K562 treated with DMSO at 1 percent for 24 hours (cell line): ENCODE measurements around the gene SART1. TPM values are rescaled to one million over a fixed set of nuclear protein-coding genes. Genes with fewer than 3 reads are reported as not detected.

Experiments used
- total RNA-seq: library from RNA; unstranded; fragments of 300-600 nt; gene quantifications from 2 replicates; pipeline ENCODE4 v1.2.3, GENCODE V29; 2022; ENCODE audit warnings: low read depth; ENCODE audit not compliant: insufficient read depth

SART1 gene, protein sequence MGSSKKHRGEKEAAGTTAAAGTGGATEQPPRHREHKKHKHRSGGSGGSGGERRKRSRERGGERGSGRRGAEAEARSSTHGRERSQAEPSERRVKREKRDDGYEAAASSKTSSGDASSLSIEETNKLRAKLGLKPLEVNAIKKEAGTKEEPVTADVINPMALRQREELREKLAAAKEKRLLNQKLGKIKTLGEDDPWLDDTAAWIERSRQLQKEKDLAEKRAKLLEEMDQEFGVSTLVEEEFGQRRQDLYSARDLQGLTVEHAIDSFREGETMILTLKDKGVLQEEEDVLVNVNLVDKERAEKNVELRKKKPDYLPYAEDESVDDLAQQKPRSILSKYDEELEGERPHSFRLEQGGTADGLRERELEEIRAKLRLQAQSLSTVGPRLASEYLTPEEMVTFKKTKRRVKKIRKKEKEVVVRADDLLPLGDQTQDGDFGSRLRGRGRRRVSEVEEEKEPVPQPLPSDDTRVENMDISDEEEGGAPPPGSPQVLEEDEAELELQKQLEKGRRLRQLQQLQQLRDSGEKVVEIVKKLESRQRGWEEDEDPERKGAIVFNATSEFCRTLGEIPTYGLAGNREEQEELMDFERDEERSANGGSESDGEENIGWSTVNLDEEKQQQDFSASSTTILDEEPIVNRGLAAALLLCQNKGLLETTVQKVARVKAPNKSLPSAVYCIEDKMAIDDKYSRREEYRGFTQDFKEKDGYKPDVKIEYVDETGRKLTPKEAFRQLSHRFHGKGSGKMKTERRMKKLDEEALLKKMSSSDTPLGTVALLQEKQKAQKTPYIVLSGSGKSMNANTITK
- total RNA-seq: 78.9 and 80.3 TPM in 2 replicates

DNA sequence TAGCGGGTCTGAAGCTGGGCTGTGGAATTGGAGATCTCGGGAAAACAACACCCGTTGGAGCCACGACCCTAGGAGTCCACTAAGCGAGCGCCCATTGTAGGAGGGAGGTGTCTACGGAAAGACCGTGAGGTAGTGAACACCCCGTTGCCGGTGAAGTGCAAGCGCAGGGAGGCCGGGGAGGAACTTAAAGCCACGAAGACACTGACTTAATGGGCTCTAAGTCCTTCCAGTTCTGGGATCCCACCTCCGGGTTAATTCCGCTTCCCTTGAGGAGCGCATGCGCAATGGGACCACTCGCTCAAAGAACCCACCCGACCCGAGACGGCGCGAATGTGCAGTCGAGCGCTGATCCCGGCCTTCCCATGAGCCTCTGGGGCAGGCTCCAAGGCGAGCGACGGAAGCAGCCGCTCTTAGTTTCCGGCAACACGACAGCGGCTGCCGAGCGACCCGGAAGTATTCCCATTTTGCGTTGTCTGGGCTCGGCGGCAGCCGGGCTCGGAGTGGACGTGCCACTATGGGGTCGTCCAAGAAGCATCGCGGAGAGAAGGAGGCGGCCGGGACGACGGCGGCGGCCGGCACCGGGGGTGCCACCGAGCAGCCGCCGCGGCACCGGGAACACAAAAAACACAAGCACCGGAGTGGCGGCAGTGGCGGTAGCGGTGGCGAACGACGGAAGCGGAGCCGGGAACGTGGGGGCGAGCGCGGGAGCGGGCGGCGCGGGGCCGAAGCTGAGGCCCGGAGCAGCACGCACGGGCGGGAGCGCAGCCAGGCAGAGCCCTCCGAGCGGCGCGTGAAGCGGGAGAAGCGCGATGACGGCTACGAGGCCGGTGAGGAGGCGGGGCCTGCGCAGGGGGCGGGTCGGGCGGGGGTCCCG lies at the start of gene SART1:
TSS of gene SART1 (plus strand) at position 468 of the 874 bp plus-strand sequence. CDS start at position 515, 47 bp downstream.

DNA sequence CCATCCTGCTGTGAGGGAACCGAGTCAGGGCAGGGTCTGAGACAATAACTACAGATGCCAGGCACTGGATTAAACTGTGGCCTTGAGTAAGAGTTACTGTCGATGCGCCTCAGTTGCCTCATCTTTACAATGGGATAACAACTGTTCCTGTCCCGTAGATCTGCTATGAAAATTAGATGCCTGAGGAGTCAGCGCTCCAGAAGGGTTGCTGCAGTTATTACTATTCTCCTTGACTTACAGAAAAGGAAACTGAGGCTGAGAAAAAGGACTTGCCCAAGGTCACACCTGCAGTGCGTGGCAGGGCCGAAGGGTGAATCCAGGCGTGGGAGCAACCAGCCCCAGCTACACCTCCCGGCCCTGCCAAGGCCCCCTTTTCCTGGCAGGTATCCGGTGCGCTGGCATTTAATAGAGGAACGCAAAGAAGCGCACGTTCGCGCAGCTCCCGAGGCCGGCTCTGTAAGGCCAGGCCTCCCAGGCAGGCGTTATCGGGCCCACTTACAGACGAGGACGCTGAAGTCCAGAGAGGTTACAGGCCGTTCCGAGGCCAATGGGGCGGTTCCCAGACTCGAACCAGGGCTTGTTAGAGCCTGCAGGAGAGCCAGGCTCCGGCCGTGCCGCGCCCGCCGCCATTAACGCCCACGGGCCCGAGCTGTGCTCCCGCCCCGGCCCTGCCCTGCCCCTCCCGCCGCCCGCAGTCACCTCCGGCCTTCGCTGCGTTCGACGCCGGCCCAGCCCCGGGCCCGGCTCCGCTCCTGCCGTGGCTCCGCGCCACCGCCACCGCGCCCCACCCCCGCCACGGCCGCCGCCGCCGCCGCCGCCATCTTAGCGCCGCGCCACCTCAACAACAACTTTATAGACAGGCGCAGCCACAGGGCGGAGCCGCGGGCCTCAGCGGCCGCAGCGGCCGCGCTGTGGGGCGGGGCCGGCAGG lies 43.1 kb upstream of the SART1 start, which contains the start of gene C11orf68:
TSS of gene C11orf68 (minus strand) at position 852 of the 930 bp plus-strand sequence. CDS start at position 821, 31 bp downstream.

DNA sequence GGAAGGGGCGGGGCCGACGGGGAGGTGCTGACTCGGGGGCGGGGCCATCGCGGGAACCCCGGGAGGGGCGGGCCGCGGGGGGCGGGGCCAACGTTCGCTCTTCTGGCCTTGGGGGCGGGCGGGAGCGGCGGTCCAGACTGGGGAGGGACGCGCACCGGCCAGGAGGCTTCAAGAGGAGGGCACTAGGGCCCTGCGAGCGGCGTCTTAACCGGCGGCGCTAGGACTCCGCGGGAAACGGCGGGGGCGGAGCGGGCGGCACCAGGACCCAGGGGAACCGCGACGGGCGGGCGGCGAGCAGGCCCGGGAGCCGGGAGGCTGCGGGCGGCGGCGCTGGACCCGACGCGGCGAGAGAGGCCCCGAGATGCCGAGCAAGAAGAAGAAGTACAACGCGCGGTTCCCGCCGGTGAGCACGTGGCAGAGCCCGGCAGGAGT lies 42.4 kb upstream of the SART1 start, which contains the start of gene DRAP1:
TSS of gene DRAP1 (plus strand) at position 286 of the 432 bp plus-strand sequence. CDS start at position 362, 76 bp downstream.

DNA sequence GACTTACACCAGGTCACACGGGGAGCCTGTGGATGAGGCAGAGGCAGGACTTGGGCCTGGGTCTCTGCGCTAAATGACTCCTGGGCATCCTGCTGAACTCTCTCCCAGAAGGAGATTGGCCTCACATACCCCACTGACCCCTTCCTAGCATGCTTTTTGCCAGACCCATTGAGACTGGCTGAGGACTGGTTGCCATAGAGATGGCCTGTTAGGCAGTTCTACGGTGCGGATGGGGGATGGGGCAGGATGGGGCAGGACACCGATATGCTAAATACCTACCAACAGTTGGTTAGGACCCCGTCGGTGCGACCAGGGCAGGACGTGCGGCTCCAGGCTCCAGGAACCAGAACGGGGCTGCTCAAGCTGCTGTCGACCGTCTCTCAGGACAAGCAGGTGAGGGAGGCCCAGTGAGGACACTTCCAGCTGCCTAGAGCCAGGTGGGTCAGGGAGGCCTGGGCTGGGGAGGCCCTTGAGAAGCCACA lies 16.1 kb upstream of the SART1 start, which contains the start of gene TSGA10IP:
TSS of gene TSGA10IP (plus strand) at position 51 of the 482 bp plus-strand sequence. CDS start at position 247, 196 bp downstream.

DNA sequence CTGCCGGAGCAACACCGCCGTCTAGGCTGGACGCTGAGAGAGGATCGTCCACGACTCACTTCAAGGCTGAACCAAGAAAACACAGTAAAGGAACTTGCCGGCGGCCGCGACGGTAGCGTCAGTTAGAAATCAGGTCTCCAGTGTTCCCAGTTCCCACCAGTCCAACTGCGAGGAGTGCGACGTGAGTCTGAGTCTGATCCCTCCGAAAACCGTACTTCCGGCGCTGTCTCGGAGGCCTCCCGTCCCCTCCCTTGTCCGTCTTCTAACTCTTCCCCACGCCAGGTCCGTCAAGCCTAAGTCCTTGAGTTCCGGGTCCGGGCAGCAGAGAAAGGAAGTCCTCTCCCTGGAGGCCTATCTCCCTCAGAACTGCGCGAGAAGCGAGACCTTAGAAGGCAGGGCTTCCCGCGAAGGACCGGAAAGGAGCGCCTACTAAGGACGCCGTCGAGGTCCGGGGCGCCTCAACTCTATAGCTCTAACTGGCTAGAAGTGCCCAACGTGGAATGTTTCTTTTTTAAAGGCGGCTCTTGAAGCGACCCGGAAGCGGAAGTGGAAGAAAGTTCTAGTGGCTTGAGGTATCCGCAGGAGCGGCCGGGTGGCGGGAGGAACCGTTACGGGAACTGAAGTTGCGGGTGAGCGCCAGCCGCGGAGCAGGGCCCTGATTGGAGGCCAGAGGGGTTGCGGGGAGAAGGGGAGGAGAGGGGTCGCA lies 40.6 kb downstream of the SART1 start, which contains the start of the genes BANF1 and EIF1AD:
TSS of gene BANF1 (plus strand) at position 562 of the 706 bp plus-strand sequence. CDS start 748 bp downstream, outside the sequence.
TSS of gene EIF1AD (minus strand) at position 216 of the 706 bp plus-strand sequence. CDS start 1,768 bp downstream, outside the sequence.

DNA sequence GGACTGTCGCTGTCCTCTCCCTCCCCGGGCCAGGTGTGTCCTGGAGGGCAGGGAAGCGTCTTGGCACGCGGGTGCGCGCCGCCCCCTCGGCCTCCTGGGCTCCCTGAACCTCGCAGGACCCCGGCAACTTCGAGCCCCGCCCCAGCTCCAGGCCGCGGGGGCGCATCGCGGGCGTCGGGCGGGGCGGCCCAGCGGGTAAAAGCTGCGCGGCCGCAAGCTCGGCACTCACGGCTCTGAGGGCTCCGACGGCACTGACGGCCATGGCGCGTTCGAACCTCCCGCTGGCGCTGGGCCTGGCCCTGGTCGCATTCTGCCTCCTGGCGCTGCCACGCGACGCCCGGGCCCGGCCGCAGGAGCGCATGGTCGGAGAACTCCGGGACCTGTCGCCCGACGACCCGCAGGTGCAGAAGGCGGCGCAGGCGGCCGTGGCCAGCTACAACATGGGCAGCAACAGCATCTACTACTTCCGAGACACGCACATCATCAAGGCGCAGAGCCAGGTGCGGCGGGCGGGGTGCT lies 50.3 kb downstream of the SART1 start, which contains the start of gene CST6:
TSS of gene CST6 (plus strand) at position 224 of the 519 bp plus-strand sequence. CDS start at position 261, 37 bp downstream.

DNA sequence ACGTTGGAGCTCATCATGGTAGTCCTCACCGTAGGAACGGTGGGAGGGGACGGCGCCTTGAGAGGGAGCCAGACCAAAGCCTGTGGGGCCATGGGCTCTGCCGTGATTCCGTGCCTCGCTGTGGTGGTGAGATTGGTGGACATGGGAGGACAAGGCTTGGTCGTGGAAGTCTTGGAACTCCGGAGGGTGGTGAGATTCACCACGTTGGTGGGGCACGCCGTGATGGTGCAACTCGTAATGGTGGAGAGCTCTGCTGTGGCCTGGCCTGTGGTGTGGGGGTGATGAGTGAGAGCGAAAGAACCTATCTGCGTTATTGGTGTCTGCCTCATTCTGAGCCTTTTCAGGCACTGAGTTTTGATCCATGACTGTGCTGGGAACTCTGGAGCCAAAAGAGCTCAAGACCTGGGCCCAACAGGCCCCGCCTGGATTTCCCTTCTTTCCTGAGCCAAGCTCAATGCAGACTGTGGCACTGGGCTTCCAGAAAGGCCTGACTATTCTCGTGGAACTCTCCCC lies 64.5 kb downstream of the SART1 start, which contains the start of gene CATSPER1:
TSS of gene CATSPER1 (minus strand) at position 463 of the 513 bp plus-strand sequence. CDS start at position 363, 100 bp downstream.

Other genes with a start within 250 kb of the SART1 start
- 50.5 and 58.6 TPM in 2 replicates for gene KAT5, start 249.5 kb upstream of the SART1 start, total RNA-seq
- gene RNASEH2C, start 240.9 kb upstream of the SART1 start, total RNA-seq: 50.7 and 64.2 TPM in 2 replicates
- 43.7 and 44.6 TPM in 2 replicates for gene AP5B1, start 180.8 kb upstream of the SART1 start, total RNA-seq
- not detected in 2 replicates for gene OVOL1, start 174.7 kb upstream of the SART1 start, total RNA-seq
- not detected in 2 replicates for gene SNX32, start 127.8 kb upstream of the SART1 start, total RNA-seq
- gene CFL1, start 103.6 kb upstream of the SART1 start, total RNA-seq: 749 and 768 TPM in 2 replicates
- 72.4 and 88.2 TPM in 2 replicates for gene MUS81, start 101.3 kb upstream of the SART1 start, total RNA-seq
- 0.50 and 1.1 TPM in 2 replicates for gene EFEMP2, start 88.9 kb upstream of the SART1 start, total RNA-seq
- gene CTSW, start 81.9 kb upstream of the SART1 start, total RNA-seq: not detected in 2 replicates
- 68.1 and 94.2 TPM in 2 replicates for gene FIBP, start 73.3 kb upstream of the SART1 start, total RNA-seq
- 76.5 and 77.6 TPM in 2 replicates for gene CCDC85B, start 71.1 kb upstream of the SART1 start, total RNA-seq
- 5.8 and 9.9 TPM in 2 replicates for gene FOSL1, start 61.3 kb upstream of the SART1 start, total RNA-seq
- 62.0 and 63.2 TPM in 2 replicates for gene C11orf68, start 42.7 kb upstream of the SART1 start, total RNA-seq
- gene DRAP1, start 42.3 kb upstream of the SART1 start, total RNA-seq: 163 and 177 TPM in 2 replicates
- gene TSGA10IP, start 16.3 kb upstream of the SART1 start, total RNA-seq: not detected in 2 replicates
- gene EIF1AD, start 40.4 kb downstream of the SART1 start, total RNA-seq: 37.4 and 39.1 TPM in 2 replicates
- gene BANF1, start 40.8 kb downstream of the SART1 start, total RNA-seq: 187 and 191 TPM in 2 replicates
- not detected in 2 replicates for gene CST6, start 50.3 kb downstream of the SART1 start, total RNA-seq
- 0.23 and 0.30 TPM in 2 replicates for gene CATSPER1, start 64.7 kb downstream of the SART1 start, total RNA-seq
- gene GAL3ST3, start 87.4 kb downstream of the SART1 start, total RNA-seq: not detected in 2 replicates
- 271 and 300 TPM in 2 replicates for gene SF3B2, start 90.6 kb downstream of the SART1 start, total RNA-seq
- 35.1 and 39.1 TPM in 2 replicates for gene PACS1, start 108.5 kb downstream of the SART1 start, total RNA-seq